Adipocyte (in vitro differentiated cells): ENCODE results near the gene UROC1.
A peak's percentile ranks its signal among the peaks of the same experiment; 100 is the strongest.

ENCODE experiments used
- DNase-seq: peaks from one replicate; pipeline ENCODE4 v3.0.0-alpha.2; 2015; ENCODE audit warnings: low read depth
- H3K27me3 ChIP-seq: replicated peaks from 2 replicates; pipeline ENCODE4 v1.7.0; 2013; ENCODE audit warnings: mild to moderate bottlenecking, low read length, moderate library complexity; ENCODE audit not compliant: control insufficient read depth, insufficient read depth
- H3K36me3 ChIP-seq: 2 replicates; pipeline ENCODE4 v1.7.0; 2013; ENCODE audit warnings: low read length, mild to moderate bottlenecking, moderate library complexity; ENCODE audit not compliant: control insufficient read depth, insufficient read depth, severe bottlenecking
- H3K4me1 ChIP-seq: 2 replicates; pipeline ENCODE4 v1.7.0; 2013; ENCODE audit warnings: mild to moderate bottlenecking, low read length, moderate library complexity; ENCODE audit not compliant: control insufficient read depth, insufficient read depth
- H3K4me3 ChIP-seq: 2 replicates; pipeline ENCODE4 v1.7.0; 2013; ENCODE audit warnings: mild to moderate bottlenecking, low read length, moderate library complexity
- H3K9ac ChIP-seq: 2 replicates; pipeline ENCODE4 v1.7.0; 2013; ENCODE audit warnings: mild to moderate bottlenecking, low read length, moderate library complexity
- H3K9me3 ChIP-seq: 2 replicates; pipeline ENCODE4 v1.7.0; 2013; ENCODE audit warnings: mild to moderate bottlenecking, low read length, moderate library complexity; ENCODE audit not compliant: control insufficient read depth

The UROC1 gene

DNA sequence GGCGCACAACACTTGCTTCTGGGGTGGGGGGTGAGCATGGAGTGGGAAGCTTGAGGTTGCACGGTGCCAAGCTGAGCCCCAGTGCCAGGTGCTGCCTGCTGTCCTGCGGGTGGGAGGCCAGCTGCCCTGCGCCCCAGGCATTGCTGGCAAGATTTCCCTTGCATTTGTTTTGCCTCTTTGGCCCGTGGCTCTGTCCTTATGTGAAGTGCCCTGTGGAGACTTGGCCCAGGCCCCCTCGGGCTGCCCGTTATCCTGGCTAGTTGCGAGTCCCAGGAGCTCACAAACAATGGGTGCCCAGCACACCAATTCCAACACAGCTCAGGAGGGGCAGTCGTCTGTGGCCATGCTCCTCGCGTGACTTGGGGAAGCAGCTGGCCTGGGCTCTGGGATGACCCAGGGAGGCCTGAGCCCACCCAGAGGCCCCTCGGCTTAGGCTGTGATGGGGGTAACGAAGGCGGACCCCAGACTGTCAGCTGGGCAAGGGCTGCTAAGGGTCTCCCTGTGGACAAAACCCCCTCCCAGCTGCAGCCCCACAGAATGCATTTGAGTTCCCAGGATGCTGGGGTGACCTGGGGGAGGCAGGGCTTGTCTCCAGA, 35.2 kb upstream of the UROC1 start:
- H3K4me1 ChIP-seq = no peaks in the 10 kb centered on the region
- no peak overlapping the region for H3K9ac ChIP-seq
- no peaks in the 10 kb centered on the region for H3K9me3 ChIP-seq
- peaks cover 32% of the 10 kb centered on the region for H3K27me3 ChIP-seq
- H3K36me3 ChIP-seq = no peaks in the 10 kb centered on the region
- DNase-seq = no peak
- no peak overlapping the region for H3K4me3 ChIP-seq

- H3K27me3 ChIP-seq = peaks cover 32% of the 10 kb centered on the region
- no peak overlapping the region for H3K9ac ChIP-seq
- DNase-seq = no peak
- no peaks in the 10 kb centered on the region for H3K4me1 ChIP-seq
- H3K9me3 ChIP-seq = no peaks in the 10 kb centered on the region
- no peaks in the 10 kb centered on the region for H3K36me3 ChIP-seq
- H3K4me3 ChIP-seq = no peak overlapping the region
Observed at GRCh38 chr3:126551839-126552687, 34.5 kb upstream of the UROC1 start.

DNA sequence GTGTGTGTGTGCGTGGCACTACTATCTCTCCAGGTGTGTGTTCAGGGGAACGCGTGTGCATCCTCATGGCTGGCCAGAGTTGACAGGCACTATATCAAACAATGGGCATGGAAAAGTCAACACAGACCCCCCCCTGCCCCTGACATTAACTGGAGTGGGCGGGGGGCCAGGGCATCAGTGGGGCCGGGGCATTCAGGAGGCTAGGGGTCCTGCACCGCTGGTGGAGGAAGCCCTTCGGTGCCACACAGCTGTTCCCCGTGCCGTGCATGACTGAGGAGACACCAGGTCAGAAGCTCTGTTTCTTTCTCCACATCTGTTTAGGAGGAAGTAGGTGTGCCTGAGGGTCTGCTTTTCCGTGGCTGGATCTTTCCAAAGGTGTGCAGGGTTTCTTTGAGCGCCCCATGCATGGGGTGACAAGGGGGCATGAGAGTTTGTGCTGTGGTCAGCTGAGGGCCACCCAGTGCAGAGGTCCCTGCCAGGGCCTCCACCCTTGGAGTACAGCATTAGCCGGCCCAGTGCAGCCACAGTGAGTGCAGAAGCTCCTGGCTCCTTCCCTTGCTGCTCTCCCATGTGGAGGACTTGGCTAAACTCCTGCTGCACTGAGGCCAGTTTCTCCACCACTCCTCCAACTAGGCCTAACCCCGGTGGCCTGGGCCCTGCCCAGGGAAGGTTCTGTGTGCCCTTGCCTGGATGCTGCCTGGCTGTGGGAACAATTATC, 33.7 kb upstream of the UROC1 start:
- DNase-seq = no peak

DNA sequence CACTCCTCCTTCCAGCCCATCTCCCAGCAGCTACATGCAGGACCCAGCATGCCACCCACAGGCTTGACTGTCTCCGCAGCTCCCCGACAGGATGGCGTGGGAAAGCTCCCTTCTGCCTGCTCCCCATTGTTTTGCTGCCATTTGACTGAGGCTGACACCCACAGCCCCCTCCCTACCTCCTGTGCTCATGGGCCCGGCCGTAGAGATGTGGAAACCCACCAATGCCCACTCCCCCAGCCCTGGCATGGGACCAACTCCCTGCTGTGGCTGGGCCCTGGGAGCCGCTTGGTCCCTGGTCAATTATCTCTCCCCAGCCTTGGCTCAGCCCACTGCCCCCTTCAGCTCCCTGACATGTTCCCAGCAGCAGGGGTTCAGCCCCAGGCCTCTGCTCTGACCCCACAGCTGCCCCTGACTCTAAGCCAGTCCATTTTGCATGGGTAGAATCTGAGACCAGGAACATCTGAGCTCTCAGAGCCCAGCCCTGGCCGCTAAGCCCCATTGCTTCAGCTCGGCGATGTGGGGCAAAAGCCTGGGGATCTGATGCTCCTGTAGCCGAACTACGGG, 33.0 kb upstream of the UROC1 start:
- no peak overlapping the region for H3K4me3 ChIP-seq
- no peak overlapping the region for H3K9ac ChIP-seq
- H3K4me1 ChIP-seq = no peaks in the 10 kb centered on the region
- H3K9me3 ChIP-seq = no peaks in the 10 kb centered on the region
- H3K36me3 ChIP-seq = no peaks in the 10 kb centered on the region
- H3K27me3 ChIP-seq = peaks cover 26% of the 10 kb centered on the region
- DNase-seq = no peak

More for the DNA sequence above, 33.7 kb upstream of the UROC1 start:
- no peak overlapping the region for H3K4me3 ChIP-seq
- no peak overlapping the region for H3K9ac ChIP-seq
- H3K27me3 ChIP-seq = peaks cover 32% of the 10 kb centered on the region
- no peaks in the 10 kb centered on the region for H3K9me3 ChIP-seq
- H3K4me1 ChIP-seq = no peaks in the 10 kb centered on the region
- H3K36me3 ChIP-seq = no peaks in the 10 kb centered on the region

DNA sequence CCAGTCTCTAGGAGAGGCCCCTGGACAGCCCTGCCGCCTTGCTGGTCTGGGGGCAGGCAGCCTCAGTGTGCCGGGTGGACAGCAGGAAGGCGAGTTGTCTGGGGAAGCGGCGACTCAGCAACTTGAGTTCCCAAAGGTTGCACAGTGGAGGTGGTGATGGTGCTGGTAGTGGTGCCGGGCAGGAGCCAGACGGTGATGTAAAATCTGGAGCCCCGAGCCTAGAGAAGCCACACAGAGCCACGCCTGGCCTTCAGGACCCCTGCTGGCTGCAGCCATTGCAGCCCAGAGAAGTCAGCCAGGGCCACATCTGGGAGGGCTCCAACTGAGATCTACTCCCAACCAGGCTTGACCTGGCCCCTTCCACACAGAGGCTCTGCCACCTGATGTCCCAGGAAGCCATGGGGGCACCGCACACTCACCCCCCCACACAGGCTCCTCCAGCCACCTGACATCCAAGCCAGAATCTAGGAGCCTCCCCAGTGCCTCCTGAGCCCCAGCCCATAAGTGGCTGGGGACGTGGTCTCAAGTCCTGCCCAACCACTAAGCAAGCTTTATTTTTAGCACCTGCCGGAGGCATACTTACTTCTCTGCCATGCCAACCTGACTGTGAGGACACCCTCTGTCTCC, 32.4 kb upstream of the UROC1 start:
- Histone ChIP-seq H3K27me3 (peaks cover 20% of the 10 kb centered on the region), H3K36me3 (no peaks in the 10 kb centered on the region), H3K4me3 (no peak overlapping the region), H3K4me1 (no peaks in the 10 kb centered on the region), H3K9me3 (no peaks in the 10 kb centered on the region), H3K9ac (no peak overlapping the region)
- no peak for DNase-seq

DNA sequence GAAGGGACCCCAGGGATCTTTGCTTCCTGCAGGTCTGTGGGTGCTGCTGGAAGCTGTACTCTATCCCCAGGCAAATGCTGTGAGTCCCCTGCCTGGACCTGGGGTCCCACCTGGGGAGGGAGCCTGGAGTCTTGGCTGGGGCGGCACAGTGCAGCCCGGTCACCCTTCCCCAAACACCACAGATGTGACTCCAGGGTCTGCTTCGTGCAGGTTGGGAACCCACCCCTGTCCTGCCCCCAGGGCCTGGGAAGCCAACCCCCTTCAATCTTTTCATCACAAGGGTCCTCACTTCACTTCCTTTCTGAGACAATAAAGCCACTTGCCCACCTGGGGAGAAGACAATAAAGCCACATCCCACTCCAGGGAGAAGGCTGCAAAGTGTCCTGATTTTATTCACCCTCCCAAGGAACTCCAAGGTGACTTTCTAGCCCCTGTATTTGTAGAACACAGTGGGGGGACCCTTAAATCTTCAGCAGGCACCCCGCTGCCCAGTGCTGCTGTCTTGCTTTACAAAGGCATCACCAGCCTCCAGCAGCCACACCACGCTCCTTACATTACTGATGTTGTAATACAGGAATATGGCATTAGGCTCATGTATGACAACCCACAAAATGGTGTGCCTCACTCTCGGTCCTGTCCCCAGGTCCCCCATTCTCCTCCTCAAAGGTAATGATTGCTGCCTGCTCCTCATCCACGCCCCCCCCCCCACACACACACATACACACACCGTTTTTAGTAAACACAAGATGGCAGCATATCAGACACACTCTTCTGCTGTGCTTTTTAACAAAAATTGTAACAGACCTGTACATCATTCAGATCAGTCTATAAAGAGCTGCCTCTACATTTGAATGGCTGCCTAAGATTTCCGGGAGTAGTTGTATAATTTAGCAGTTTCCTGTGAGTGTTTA, 31.2 kb upstream of the UROC1 start:
- Histone ChIP-seq H3K9me3 (no peaks in the 10 kb centered on the region), H3K4me3 (no peak overlapping the region), H3K36me3 (no peaks in the 10 kb centered on the region), H3K9ac (no peak overlapping the region), H3K4me1 (no peaks in the 10 kb centered on the region), H3K27me3 (peaks cover 18% of the 10 kb centered on the region)
- DNase-seq = peak; percentile 7

DNA sequence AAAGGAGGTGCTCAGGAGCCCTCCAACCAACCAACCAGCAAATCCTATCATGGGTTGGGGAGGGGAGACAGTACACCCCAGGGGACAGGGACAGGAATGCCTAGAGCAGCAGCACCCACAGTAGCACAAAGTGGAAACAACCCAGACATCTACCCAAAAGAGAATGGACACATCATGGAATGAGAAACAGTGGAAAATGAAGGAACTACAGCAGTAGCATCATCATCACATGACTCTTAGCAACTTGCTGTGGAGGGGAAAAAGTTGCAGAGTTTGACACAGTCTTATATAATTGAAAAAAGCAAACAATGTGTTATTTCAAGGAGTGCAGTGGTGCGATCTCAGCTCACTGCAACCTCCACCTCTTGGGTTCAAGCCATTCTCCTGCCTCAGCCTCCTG, 30.1 kb upstream of the UROC1 start:
- Histone ChIP-seq H3K4me3 (no peak overlapping the region), H3K36me3 (no peaks in the 10 kb centered on the region), H3K4me1 (no peaks in the 10 kb centered on the region), H3K27me3 (peaks cover 12% of the 10 kb centered on the region), H3K9me3 (no peaks in the 10 kb centered on the region), H3K9ac (no peak overlapping the region)
- no peak for DNase-seq

GRCh38 chr3:126546549-126547239, 29.1 kb upstream of the UROC1 start:
- Histone ChIP-seq H3K36me3 (no peaks in the 10 kb centered on the region), H3K4me3 (no peak overlapping the region), H3K9ac (no peak overlapping the region), H3K9me3 (no peaks in the 10 kb centered on the region), H3K4me1 (no peaks in the 10 kb centered on the region), H3K27me3 (peaks cover 13% of the 10 kb centered on the region)
- no peak for DNase-seq

DNA sequence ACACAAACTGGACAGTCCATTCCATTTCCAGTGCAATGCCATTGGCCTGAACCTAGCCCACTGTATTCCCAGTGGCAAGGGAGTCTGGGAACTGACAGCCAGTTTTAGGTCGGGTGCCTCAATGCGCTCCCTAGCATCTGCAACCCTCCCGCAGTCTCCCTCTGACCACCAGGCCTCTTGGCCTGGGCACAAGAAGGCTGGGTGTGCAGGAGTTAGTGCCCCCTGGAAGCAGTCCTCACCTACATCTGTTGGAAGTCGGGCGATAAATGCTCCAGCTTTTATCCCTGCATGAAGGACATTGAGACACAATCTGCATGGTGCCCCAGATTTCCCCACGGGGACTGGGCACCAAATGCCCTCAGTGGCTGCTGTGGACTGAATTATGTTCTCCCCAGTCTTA, 28.4 kb upstream of the UROC1 start:
- Histone ChIP-seq H3K9me3 (no peaks in the 10 kb centered on the region), H3K4me3 (no peak overlapping the region), H3K27me3 (peaks cover 19% of the 10 kb centered on the region), H3K4me1 (peaks cover 1% of the 10 kb centered on the region), H3K9ac (no peak overlapping the region), H3K36me3 (no peaks in the 10 kb centered on the region)
- no peak for DNase-seq

DNA sequence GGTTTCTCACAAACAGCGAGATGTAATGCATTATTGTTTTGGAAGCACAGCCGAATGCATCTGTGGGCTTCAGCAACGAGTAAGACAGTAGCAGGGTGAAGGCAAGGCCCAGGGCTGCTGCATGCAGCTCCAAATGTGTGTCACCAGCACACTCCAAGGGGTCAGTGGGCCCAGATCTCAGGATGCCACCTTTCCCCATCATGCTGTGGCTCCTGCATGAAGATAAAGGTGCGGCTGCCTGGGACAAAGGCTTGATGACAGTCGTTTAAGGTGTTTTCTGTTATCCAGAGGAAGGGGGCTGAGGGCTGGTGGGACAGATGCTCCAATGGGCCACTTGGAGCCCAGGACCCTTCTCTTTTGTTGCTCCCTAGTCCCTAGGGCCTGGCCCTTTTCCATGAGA, 28.0 kb upstream of the UROC1 start:
- Histone ChIP-seq H3K4me3 (no peak overlapping the region), H3K9ac (no peak overlapping the region)
- no peak for DNase-seq

More for the DNA sequence above, 28.0 kb upstream of the UROC1 start:
- peaks cover 6% of the 10 kb centered on the region for H3K4me1 ChIP-seq
- peaks cover 15% of the 10 kb centered on the region for H3K27me3 ChIP-seq
- H3K36me3 ChIP-seq = no peaks in the 10 kb centered on the region
- no peaks in the 10 kb centered on the region for H3K9me3 ChIP-seq
